PC-9 (cell line): ENCODE data around the gene LPO. TPM values are rescaled to one million over a fixed set of nuclear protein-coding genes. Genes with fewer than 3 reads are reported as not detected.
A peak's percentile ranks its signal among the peaks of the same experiment; 100 is the strongest.

ENCODE experiments used
- BruUV-seq: library from RNA; stranded (reverse); fragments of 400-500 nt; replicated peaks from 2 replicates; lab custom pipeline; 2021; lab: Mats Ljungman, UMichigan
- CTCF ChIA-PET: fragments of 300-600 bp; sonication (Branson Sonifier 250); formaldehyde crosslinking; loops from one replicate; lab custom pipeline; 2022; ENCODE audit warnings: antibody characterized with exemption; lab: Charles Lee
- POLR2A ChIA-PET: fragments of 300-600 bp; sonication (Branson Sonifier 250); formaldehyde crosslinking; loops from one replicate; lab custom pipeline; 2022; ENCODE audit warnings: antibody characterized with exemption; ENCODE audit not compliant: unreplicated experiment; lab: Charles Lee
- DNase-seq, 2 experiments: peaks; one replicate each; pipeline versions ENCODE4 v3.0.0 to v3.0.0-alpha.2; 2015 to 2022; ENCODE audit warnings: mixed read lengths in 1 of 2
- H2AFZ ChIP-seq: fragments of 200-600 bp; sonication (generic); 2 replicates; pipeline ENCODE4 v1.8.1; 2017; ENCODE audit warnings: antibody characterized with exemption
- H3F3A ChIP-seq: fragments of 200-600 bp; sonication (generic); 2 replicates; pipeline ENCODE4 v1.8.1; 2017; ENCODE audit warnings: antibody characterized with exemption, mild to moderate bottlenecking, low read depth; ENCODE audit not compliant: insufficient read depth
- H3K27ac ChIP-seq: fragments of 200-600 bp; sonication (generic); 2 replicates; pipeline ENCODE4 v1.6.1; 2016; ENCODE audit warnings: mixed run types
- H3K27me3 ChIP-seq: fragments of 200-600 bp; sonication (generic); 2 replicates; pipeline ENCODE4 v1.6.1; 2016; ENCODE audit warnings: low read depth, mixed run types; ENCODE audit not compliant: insufficient read depth
- H3K36me3 ChIP-seq: fragments of 200-600 bp; sonication (generic); 2 replicates; pipeline ENCODE4 v1.6.1; 2016; ENCODE audit warnings: low read depth, mixed run types
- H3K4me1 ChIP-seq: fragments of 200-600 bp; sonication (generic); replicated peaks from 2 replicates; pipeline ENCODE4 v1.6.1; 2016; ENCODE audit warnings: mixed run types; ENCODE audit not compliant: insufficient read depth
- H3K4me2 ChIP-seq: fragments of 200-600 bp; sonication (generic); 2 replicates; pipeline ENCODE4 v1.6.1; 2017; ENCODE audit warnings: mixed run types
- H3K4me3 ChIP-seq: fragments of 200-600 bp; sonication (generic); 2 replicates; pipeline ENCODE4 v1.6.1; 2016; ENCODE audit warnings: mixed run types
- H3K79me2 ChIP-seq: fragments of 200-600 bp; sonication (generic); 2 replicates; pipeline ENCODE4 v1.6.1; 2017; ENCODE audit warnings: low read depth, mixed run types
- H3K9me2 ChIP-seq: fragments of 200-600 bp; sonication (generic); 2 replicates; pipeline ENCODE4 v1.8.1; 2017; ENCODE audit warnings: mild to moderate bottlenecking; ENCODE audit not compliant: insufficient read depth
- H3K9me3 ChIP-seq: fragments of 200-600 bp; sonication (generic); 2 replicates; pipeline ENCODE4 v1.8.1; 2016; ENCODE audit warnings: low read depth; ENCODE audit not compliant: insufficient read depth
- H4K20me1 ChIP-seq: fragments of 200-600 bp; sonication (generic); 2 replicates; pipeline ENCODE4 v1.8.1; 2017; ENCODE audit not compliant: insufficient read depth
- EZH2 ChIP-seq: fragments of 200-600 bp; sonication (generic); IDR thresholded peaks from 2 replicates; pipeline ENCODE4 v1.8.0; 2017; ENCODE audit warnings: antibody characterized with exemption, low read depth
- intact Hi-C: fragments of 100-400 bp; cut with micrococcal nuclease; formaldehyde crosslinking; loops from one replicate; pipeline ENCODE4 v1.10.0; 2022; ENCODE audit not compliant: unreplicated experiment
- total RNA-seq: library from RNA; stranded (reverse); gene quantifications from 2 replicates; pipeline ENCODE4 v1.2.3, GENCODE V29; 2021
- TF ChIP-seq, protein P1 (sequence below): fragments of 200-600 bp; sonication (generic); conservative IDR thresholded peaks from 2 replicates; pipeline ENCODE4 v1.6.1; 2017; ENCODE audit warnings: mixed run types, antibody characterized with exemption, mild to moderate bottlenecking, moderate library complexity

The LPO gene
- total RNA-seq, 1 experiment from 2014 or later: not detected

DNA sequence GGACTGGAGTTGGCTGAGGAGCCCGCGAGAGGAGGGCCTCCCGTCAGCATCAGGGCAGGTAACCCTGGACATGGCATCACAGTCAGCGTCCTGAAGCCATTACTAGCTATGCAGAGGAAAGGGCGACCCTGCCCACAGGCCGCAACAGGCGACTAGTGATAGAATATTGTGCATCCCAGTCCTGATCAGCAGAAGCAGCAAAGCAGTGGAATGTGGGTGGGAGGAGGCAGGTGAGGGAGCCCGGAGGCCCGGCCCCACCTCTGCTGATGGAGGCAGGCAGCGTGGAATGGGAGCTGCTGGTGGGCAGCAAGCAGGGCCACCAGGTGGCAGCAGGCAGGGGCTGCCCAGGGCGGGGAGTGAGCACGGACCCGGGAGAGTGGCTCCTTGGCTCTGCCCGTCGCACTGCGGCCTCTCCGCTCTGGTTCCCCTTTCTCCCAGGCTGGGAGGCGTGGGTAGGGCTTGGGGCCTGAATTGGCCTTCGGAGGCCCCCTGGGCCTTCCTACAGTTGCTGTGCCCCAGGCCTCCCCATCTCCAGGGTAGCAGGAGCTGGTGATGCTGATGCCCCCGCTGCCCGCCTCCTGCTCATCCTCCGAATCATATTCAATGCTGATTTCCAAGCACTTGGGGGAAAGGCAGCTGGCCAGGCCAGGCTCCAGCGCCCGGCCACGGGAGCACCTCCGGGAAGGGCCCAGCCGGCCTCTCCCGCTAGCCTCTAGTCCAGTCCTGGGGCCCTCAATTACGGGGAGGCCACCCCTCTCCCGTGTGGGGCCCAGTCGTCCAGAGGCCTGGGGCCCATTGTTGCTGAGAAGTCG lies 70.0 kb downstream of the LPO start:
- H3K79me2 ChIP-seq: no peaks in the 10 kb centered on the region
- H3F3A ChIP-seq: no peaks in the 10 kb centered on the region
- H4K20me1 ChIP-seq: no peaks in the 10 kb centered on the region; the same call in 1 of the 2 replicates
- no peak overlapping the region for H3K4me3 ChIP-seq
- H3K4me2 ChIP-seq: no peak overlapping the region
- no peaks in the 10 kb centered on the region for H3K4me1 ChIP-seq
- no peaks in the 10 kb centered on the region for H3K36me3 ChIP-seq
- no peaks in the 10 kb centered on the region for H3K9me3 ChIP-seq
- H3K9me2 ChIP-seq: no peaks in the 10 kb centered on the region
- TF ChIP-seq, protein P1, sequence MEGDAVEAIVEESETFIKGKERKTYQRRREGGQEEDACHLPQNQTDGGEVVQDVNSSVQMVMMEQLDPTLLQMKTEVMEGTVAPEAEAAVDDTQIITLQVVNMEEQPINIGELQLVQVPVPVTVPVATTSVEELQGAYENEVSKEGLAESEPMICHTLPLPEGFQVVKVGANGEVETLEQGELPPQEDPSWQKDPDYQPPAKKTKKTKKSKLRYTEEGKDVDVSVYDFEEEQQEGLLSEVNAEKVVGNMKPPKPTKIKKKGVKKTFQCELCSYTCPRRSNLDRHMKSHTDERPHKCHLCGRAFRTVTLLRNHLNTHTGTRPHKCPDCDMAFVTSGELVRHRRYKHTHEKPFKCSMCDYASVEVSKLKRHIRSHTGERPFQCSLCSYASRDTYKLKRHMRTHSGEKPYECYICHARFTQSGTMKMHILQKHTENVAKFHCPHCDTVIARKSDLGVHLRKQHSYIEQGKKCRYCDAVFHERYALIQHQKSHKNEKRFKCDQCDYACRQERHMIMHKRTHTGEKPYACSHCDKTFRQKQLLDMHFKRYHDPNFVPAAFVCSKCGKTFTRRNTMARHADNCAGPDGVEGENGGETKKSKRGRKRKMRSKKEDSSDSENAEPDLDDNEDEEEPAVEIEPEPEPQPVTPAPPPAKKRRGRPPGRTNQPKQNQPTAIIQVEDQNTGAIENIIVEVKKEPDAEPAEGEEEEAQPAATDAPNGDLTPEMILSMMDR: peak; percentile 43
- no peak for TF ChIP-seq EZH2
- intact Hi-C loops: no loop called here
- H2AFZ ChIP-seq: no peak overlapping the region
- H3K27ac ChIP-seq: no peak overlapping the region
- CTCF ChIA-PET: interaction anchor here (0.6 kb wide), 1 partner anchor 312 kb away, joined by 5 read pairs; no protein-coding TSS in a partner anchor
- DNase-seq: no peak
- BruUV-seq: no TSS peak
- POLR2A ChIA-PET: no interaction called here
- H3K27me3 ChIP-seq: peaks cover 95% of the 10 kb centered on the region

DNA sequence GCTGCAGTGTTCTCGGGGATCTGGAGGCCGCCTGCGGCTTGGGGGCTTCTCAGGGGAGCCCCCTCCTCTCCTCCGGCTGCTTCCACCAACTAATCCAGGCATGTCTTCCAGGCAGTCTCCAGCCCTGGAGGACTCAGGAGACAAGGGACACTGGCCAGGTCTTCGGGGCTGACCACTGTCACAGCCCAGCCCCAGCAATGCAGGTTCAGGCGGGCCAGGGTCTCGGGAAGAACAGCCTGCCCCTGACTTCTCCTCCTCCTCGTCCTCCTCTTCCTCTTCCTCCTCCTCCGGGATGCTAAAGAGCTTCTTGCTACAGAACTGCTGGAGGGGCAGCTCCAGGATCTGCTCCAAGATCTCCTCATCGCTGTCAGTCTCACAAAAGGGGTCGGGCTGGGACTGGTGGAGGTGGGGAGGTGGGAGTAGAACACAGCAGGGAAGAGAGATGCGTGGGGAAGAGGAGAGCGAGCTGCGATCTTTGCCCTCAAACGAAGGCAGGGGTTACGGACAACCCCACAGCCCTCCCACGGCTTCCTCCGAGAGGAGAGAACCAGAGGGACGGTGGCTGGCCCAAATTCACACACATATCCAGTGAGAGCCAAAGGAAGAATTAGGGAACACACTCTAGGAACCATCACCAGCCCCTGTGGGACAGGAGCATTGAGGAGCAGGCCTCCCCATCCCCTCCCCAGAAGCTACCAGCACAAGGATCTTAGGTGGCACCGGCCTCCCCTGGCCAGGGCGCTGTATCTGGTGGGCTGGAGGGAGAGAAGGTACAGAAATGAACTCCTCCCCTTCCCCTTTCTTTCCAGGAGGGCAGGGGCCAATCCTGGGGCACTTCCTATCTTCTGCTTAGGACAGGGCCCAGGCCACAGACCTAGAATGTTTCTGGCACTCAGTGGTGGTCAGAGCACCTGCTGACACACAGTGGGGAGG lies 70.9 kb downstream of the LPO start:
- no peak for DNase-seq
- Histone ChIP-seq H3K4me3 (no peak overlapping the region), H3K79me2 (no peaks in the 10 kb centered on the region), H3K4me1 (no peaks in the 10 kb centered on the region), H3K27ac (no peak overlapping the region), H3F3A (no peaks in the 10 kb centered on the region), H3K27me3 (peaks cover 95% of the 10 kb centered on the region), H3K9me2 (no peaks in the 10 kb centered on the region), H3K9me3 (no peaks in the 10 kb centered on the region), H3K4me2 (no peak overlapping the region), H2AFZ (no peak overlapping the region), H3K36me3 (no peaks in the 10 kb centered on the region), H4K20me1 (no peaks in the 10 kb centered on the region; the same call in 1 of the 2 replicates)
- CTCF ChIA-PET: no interaction called here
- TF ChIP-seq, protein P1: no peak
- no peak for TF ChIP-seq EZH2
- POLR2A ChIA-PET: no interaction called here
- intact Hi-C loops: no loop called here
- no TSS peak for BruUV-seq

DNA sequence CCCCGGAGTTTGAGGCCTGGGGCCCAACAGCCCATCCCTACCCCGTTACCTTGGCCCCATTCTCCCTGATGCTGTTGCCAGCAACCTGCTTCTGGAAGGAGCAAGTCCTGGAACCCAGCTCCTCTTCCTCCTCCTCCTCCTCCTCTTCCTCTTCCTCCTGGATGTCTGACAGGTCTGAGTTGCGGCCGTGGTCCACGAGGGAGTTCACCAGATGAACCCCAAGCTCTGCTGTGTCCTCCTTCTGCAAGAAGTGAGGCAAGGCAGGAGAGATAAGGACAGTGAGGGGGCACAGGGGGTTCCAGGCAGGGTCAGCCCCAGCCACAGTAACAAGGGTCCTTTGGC lies 71.5 kb downstream of the LPO start:
- no peak for DNase-seq
- intact Hi-C loops: loop anchor here (10.0 kb wide), 1 partner anchor 695 kb away; no protein-coding TSS in a partner anchor
- no peaks in the 10 kb centered on the region for H3F3A ChIP-seq
- H4K20me1 ChIP-seq: no peaks in the 10 kb centered on the region; the same call in 1 of the 2 replicates
- TF ChIP-seq, protein P1: no peak
- no peak for TF ChIP-seq EZH2
- H3K9me2 ChIP-seq: no peaks in the 10 kb centered on the region
- POLR2A ChIA-PET: no interaction called here
- peaks cover 97% of the 10 kb centered on the region for H3K27me3 ChIP-seq
- no peak overlapping the region for H3K27ac ChIP-seq
- H2AFZ ChIP-seq: no peak overlapping the region
- no peaks in the 10 kb centered on the region for H3K9me3 ChIP-seq
- CTCF ChIA-PET: no interaction called here
- H3K4me3 ChIP-seq: no peak overlapping the region
- H3K4me2 ChIP-seq: no peak overlapping the region
- no peaks in the 10 kb centered on the region for H3K36me3 ChIP-seq
- no peaks in the 10 kb centered on the region for H3K4me1 ChIP-seq
- BruUV-seq: no TSS peak
- no peaks in the 10 kb centered on the region for H3K79me2 ChIP-seq
